Esophagus squamous epithelium (tissue), 5 donors: Measurements from ENCODE around the gene NTMT1. TPM values are rescaled to one million over a fixed set of nuclear protein-coding genes. Genes with fewer than 3 reads are reported as not detected.

ENCODE experiments used
- DNase-seq: peaks from one replicate; lab custom pipeline; 2025; lab: John Stamatoyannopoulos, UW
- H3K27ac ChIP-seq, 4 donors: fragments of 200-600 bp; sonication (generic); one replicate each; pipeline ENCODE4 v1.5.1; 2016 to 2019; ENCODE audit warnings: mild to moderate bottlenecking in 1 of 4
- H3K27me3 ChIP-seq, 4 donors: fragments of 200-600 bp; sonication (generic); 1 replicate in 3 of 4; 2 replicates in 1 of 4; pipeline versions ENCODE4 v1.5.1 to v1.6.0; 2017 to 2021; ENCODE audit warnings: antibody characterized with exemption in 1 of 4
- H3K36me3 ChIP-seq, 3 donors: fragments of 200-600 bp; sonication (generic); one replicate each; pipeline ENCODE4 v1.5.1; 2016 to 2019
- H3K4me1 ChIP-seq, 3 donors: fragments of 200-600 bp; sonication (generic); one replicate each; pipeline ENCODE4 v1.5.1; 2017 to 2019
- H3K4me3 ChIP-seq, 4 donors: fragments of 200-600 bp; sonication (generic); 1 replicate in 3 of 4; 2 replicates in 1 of 4; pipeline ENCODE4 v1.5.1; 2016 to 2019; ENCODE audit warnings: mild to moderate bottlenecking in 2 of 4, moderate library complexity in 1 of 4
- H3K9me3 ChIP-seq, 3 donors: fragments of 200-600 bp; sonication (generic); one replicate each; pipeline ENCODE4 v1.5.1; 2016 to 2019
- POLR2A ChIP-seq, 4 donors: fragments of 450-650 bp; IDR thresholded peaks; one replicate each; pipeline ENCODE4 v1.6.1; 2017; ENCODE audit warnings: antibody characterized with exemption in 4 of 4, mild to moderate bottlenecking in 4 of 4, moderate library complexity in 3 of 4
- WGBS, 2 donors: methylation state at CpG; one replicate each; pipeline ENCODE4 v1.1.5; 2018; 5-methylcytosine and 5-hydroxymethylcytosine counted together
- intact Hi-C: fragments of 100-400 bp; cut with DNase I; formaldehyde crosslinking; loops from one replicate; pipeline ENCODE4 v1.15.0; 2022
- total RNA-seq, 4 donors: library from RNA; depleted of rRNA; stranded (reverse); fragments of >200 nt; gene quantifications; one replicate each; pipeline ENCODE4 v1.1.0, GENCODE V29; 2016
- TF ChIP-seq, protein P1 (sequence below), 6 experiments: fragments of 450-650 bp in 4 of 6; fragments of 200-600 bp in 2 of 6; sonication (generic) in 2 of 6; IDR thresholded peaks; one replicate each; pipeline ENCODE4 v1.5.1; 2016 to 2019; ENCODE audit warnings: antibody characterized with exemption in 6 of 6, mild to moderate bottlenecking in 4 of 6, moderate library complexity in 4 of 6
- donor health status: DM: yes; HTN: yes; CAD: no.

Gene NTMT1
- total RNA-seq, 4 donors from 2014 or later = 14.0 to 17.6 (median 16.0) TPM

DNA sequence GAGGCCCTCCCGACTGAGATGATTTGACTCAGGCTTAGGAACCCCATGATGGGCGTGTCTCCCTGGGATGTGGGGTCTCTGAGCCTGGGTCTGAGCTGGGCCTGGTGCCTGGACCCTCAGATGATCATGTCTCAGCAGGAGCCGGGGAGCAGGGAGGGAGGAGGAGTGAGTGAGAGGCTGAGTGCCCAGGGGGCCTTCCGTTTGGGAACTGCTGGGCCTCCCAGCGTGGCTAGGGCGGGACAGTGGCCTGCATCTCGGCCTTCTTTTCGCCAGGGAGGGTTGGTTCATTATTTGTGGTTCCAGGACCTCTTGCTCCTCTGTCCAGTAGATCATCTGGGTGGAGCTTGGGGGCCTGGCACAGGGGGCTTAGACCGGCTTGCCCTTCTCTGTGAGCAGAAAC is 45.1 kb downstream of the NTMT1 start:
- 40 to 100% methylated on average over 1 of the region's 9 CpGs for WGBS, 2 donors
- TF ChIP-seq, protein P1, sequence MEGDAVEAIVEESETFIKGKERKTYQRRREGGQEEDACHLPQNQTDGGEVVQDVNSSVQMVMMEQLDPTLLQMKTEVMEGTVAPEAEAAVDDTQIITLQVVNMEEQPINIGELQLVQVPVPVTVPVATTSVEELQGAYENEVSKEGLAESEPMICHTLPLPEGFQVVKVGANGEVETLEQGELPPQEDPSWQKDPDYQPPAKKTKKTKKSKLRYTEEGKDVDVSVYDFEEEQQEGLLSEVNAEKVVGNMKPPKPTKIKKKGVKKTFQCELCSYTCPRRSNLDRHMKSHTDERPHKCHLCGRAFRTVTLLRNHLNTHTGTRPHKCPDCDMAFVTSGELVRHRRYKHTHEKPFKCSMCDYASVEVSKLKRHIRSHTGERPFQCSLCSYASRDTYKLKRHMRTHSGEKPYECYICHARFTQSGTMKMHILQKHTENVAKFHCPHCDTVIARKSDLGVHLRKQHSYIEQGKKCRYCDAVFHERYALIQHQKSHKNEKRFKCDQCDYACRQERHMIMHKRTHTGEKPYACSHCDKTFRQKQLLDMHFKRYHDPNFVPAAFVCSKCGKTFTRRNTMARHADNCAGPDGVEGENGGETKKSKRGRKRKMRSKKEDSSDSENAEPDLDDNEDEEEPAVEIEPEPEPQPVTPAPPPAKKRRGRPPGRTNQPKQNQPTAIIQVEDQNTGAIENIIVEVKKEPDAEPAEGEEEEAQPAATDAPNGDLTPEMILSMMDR (IDR thresholded peaks at IDR 0.05) = no peak
- TF ChIP-seq POLR2A (IDR thresholded peaks at IDR 0.05) = no peak
- no peaks in the 10 kb centered on the region for H3K9me3 ChIP-seq
- no peak overlapping the region for H3K4me3 ChIP-seq
- H3K4me1 ChIP-seq = peaks cover 12 to 48% (median 14%) of the 10 kb centered on the region in 3 donors
- DNase-seq = no peak
- H3K27ac ChIP-seq = no peak overlapping the region
- intact Hi-C loops = no loop called here
- no peaks in the 10 kb centered on the region for H3K36me3 ChIP-seq
- H3K27me3 ChIP-seq = peaks cover 0 to 71% (median 0%) of the 10 kb centered on the region in 4 donors

DNA sequence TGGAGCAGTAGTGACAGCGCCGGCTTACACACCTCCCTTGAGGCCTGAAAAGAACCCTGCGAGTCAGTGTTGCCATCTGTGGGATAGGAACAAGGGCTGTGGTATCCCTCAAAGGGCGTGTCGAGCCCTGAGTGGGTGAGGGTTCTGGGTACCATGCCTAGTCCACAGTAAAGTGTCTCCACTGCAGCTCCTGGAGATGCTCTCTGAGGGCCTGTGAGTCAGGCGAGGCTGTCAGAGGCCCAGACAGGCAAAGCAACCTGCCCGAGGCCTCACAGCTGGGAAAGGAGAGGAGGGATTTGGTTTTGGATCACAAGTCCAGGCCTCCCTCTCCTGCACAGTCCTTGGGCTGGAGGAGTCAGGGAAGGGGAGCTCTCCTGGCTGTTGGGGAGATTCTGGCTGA is 45.6 kb downstream of the NTMT1 start:
- peaks cover 0 to 71% (median 0%) of the 10 kb centered on the region in 4 donors for H3K27me3 ChIP-seq
- H3K9me3 ChIP-seq = no peaks in the 10 kb centered on the region
- H3K4me3 ChIP-seq = no peak overlapping the region
- no peak for DNase-seq
- TF ChIP-seq POLR2A (IDR thresholded peaks at IDR 0.05) = no peak
- TF ChIP-seq, protein P1 (IDR thresholded peaks at IDR 0.05) = no peak
- WGBS, 2 donors = 38 to 40% methylated on average over 2 to 4 of the region's 7 CpGs
- H3K36me3 ChIP-seq = no peaks in the 10 kb centered on the region
- peaks cover 7 to 46% (median 11%) of the 10 kb centered on the region in 3 donors for H3K4me1 ChIP-seq
- peak overlapping the region in 1 of 4 donors; percentile 14 for H3K27ac ChIP-seq
- intact Hi-C loops = no loop called here

DNA sequence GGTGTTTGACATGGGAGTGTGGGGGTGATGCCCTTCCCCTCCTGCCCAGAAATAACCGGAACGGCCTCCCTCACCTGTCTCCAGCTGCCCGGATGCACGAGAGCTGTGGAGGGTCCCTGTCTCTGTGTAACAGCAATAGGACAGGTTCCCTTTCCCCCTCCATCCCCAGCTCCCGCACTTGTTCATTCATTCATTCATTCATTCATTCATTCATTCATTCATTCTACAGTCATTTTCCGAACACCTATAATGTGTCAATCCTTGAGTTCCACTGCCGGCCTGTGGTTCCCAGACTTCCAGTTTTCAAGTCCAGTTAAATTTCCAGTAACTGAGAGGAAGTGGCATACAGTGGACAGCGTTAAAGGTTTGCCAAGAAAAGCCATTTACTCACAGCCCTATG is 46.7 kb downstream of the NTMT1 start:
- Histone ChIP-seq H3K4me3 (no peak overlapping the region), H3K4me1 (peaks cover 2 to 44% (median 3%) of the 10 kb centered on the region in 3 donors), H3K27me3 (peaks cover 0 to 70% (median 0%) of the 10 kb centered on the region in 4 donors), H3K36me3 (no peaks in the 10 kb centered on the region), H3K27ac (no peak overlapping the region), H3K9me3 (no peaks in the 10 kb centered on the region)
- DNase-seq = no peak
- WGBS, 2 donors = 77 to 88% methylated on average over 8 of the region's 8 CpGs
- intact Hi-C loops = no loop called here
- no peak for TF ChIP-seq POLR2A (IDR thresholded peaks at IDR 0.05)
- TF ChIP-seq, protein P1 (IDR thresholded peaks at IDR 0.05) = no peak

DNA sequence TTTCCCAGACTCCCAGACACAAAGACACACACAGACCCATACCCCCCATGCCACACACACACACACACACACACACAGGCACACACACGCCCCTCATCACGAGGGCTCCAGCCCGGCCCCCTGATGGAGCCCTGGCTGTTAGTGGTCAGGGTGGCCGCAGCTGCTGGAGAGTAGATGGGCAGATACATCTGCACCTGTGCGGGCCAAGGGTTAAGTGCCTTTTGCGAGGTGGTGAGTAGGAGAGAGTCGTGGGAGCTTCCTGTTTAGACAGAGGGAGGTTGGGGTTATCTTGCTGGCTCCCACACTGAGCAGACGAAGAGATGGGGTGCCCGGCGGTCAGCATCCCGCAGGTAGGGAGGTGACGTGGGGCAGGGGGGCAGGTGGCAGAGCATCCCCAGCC is 47.6 kb downstream of the NTMT1 start:
- Histone ChIP-seq H3K4me1 (peaks cover 0 to 36% (median 0%) of the 10 kb centered on the region in 3 donors), H3K36me3 (no peaks in the 10 kb centered on the region), H3K9me3 (no peaks in the 10 kb centered on the region), H3K4me3 (no peak overlapping the region), H3K27ac (no peak overlapping the region), H3K27me3 (peaks cover 0 to 63% (median 0%) of the 10 kb centered on the region in 4 donors)
- intact Hi-C loops = no loop called here
- DNase-seq = no peak
- TF ChIP-seq, protein P1 (IDR thresholded peaks at IDR 0.05) = no peak
- no peak for TF ChIP-seq POLR2A (IDR thresholded peaks at IDR 0.05)
- WGBS, 2 donors = 72 to 82% methylated on average over 7 to 11 of the region's 12 CpGs

DNA sequence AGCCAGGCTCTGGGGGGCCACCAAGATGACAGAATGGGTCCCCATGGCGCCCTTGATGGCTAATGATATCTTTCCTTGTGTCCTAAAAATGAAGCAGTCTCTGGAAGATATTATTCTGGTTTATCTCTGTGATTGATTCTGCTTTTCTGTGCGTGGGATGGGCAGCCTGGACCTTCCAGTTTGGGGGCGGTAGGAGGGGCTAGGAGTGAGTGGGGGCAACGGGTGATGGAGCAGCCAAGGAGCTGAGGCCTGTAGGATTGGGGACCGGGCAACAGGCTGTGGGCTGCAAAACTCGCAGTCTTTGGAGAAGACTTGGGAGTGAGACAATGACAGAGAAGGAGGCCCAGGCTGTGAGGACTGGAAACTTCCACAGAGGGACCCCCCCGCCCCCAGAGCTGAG is 48.3 kb downstream of the NTMT1 start:
- TF ChIP-seq POLR2A (IDR thresholded peaks at IDR 0.05) = no peak
- TF ChIP-seq, protein P1 (IDR thresholded peaks at IDR 0.05) = no peak
- no peak for DNase-seq
- Histone ChIP-seq H3K27me3 (peaks cover 0 to 62% (median 0%) of the 10 kb centered on the region in 4 donors), H3K9me3 (no peaks in the 10 kb centered on the region), H3K4me1 (peaks cover 0 to 36% (median 0%) of the 10 kb centered on the region in 3 donors), H3K36me3 (no peaks in the 10 kb centered on the region), H3K27ac (no peak overlapping the region), H3K4me3 (no peak overlapping the region)
- intact Hi-C loops = no loop called here
- WGBS, 2 donors = 60 to 91% methylated on average over 2 to 6 of the region's 7 CpGs
